NT2/D1 (cell line): ENCODE measurements around the gene CDH13.

Experiments used
- DNase-seq: peaks from one replicate; pipeline ENCODE4 v3.0.0-alpha.2; 2011; ENCODE audit warnings: low read depth, low spot score
- H3K27me3 ChIP-seq: 2 replicates; pipeline ENCODE4 v1.6.0; 2011; ENCODE audit warnings: mild to moderate bottlenecking; ENCODE audit not compliant: insufficient read length, insufficient read depth
- H3K36me3 ChIP-seq: 2 replicates; pipeline ENCODE4 v1.6.1; 2011; ENCODE audit warnings: mild to moderate bottlenecking, low read length, mixed read lengths; ENCODE audit not compliant: insufficient read depth, insufficient read length
- H3K4me1 ChIP-seq: 2 replicates; pipeline ENCODE4 v1.5.1; 2011; ENCODE audit not compliant: insufficient read depth, insufficient read length
- H3K4me3 ChIP-seq: 2 replicates; pipeline ENCODE4 v1.5.1; 2011; ENCODE audit warnings: low read depth; ENCODE audit not compliant: insufficient read length
- H3K9ac ChIP-seq: 2 replicates; pipeline ENCODE4 v1.6.0; 2011; ENCODE audit warnings: low read depth; ENCODE audit not compliant: insufficient read length
- H3K9me3 ChIP-seq: 2 replicates; pipeline ENCODE4 v1.5.1; 2011; ENCODE audit warnings: mild to moderate bottlenecking, low read length; ENCODE audit not compliant: insufficient read depth
- SUZ12 ChIP-seq: IDR thresholded peaks from 2 replicates; pipeline ENCODE4 v1.6.1; 2011; ENCODE audit not compliant: insufficient read length, insufficient read depth; ENCODE audit errors: extremely low read depth
- YY1 ChIP-seq: IDR thresholded peaks from 2 replicates; pipeline ENCODE4 v1.6.1; 2011; ENCODE audit not compliant: insufficient read length, insufficient read depth
- ZNF274 ChIP-seq: IDR thresholded peaks from 2 replicates; pipeline ENCODE4 v1.6.1; 2011; ENCODE audit warnings: mild to moderate bottlenecking, low read depth, low read length

CDH13 gene

GRCh38 chr16:82761236-82761635 lies 134.5 kb downstream of the CDH13 start:
- Histone ChIP-seq H3K9me3 (no peaks in the 10 kb centered on the region), H3K27me3 (no peaks in the 10 kb centered on the region), H3K9ac (no peak overlapping the region), H3K4me3 (no peak overlapping the region), H3K36me3 (no peaks in the 10 kb centered on the region), H3K4me1 (no peaks in the 10 kb centered on the region)
- DNase-seq: no peak
- no peak for TF ChIP-seq ZNF274
- no peak for TF ChIP-seq YY1
- TF ChIP-seq SUZ12: no peak

GRCh38 chr16:82761858-82762257 lies 135.1 kb downstream of the CDH13 start:
- H3K4me3 ChIP-seq: no peak overlapping the region
- H3K36me3 ChIP-seq: no peaks in the 10 kb centered on the region
- TF ChIP-seq SUZ12 (no peak), ZNF274 (no peak), YY1 (no peak)
- no peak overlapping the region for H3K9ac ChIP-seq
- H3K27me3 ChIP-seq: no peaks in the 10 kb centered on the region
- H3K9me3 ChIP-seq: no peaks in the 10 kb centered on the region
- H3K4me1 ChIP-seq: no peaks in the 10 kb centered on the region
- DNase-seq: no peak

GRCh38 chr16:82763371-82763770 lies 136.6 kb downstream of the CDH13 start:
- TF ChIP-seq SUZ12 (no peak), ZNF274 (no peak), YY1 (no peak)
- no peaks in the 10 kb centered on the region for H3K4me1 ChIP-seq
- no peak overlapping the region for H3K4me3 ChIP-seq

GRCh38 chr16:82767198-82767597 lies 140.4 kb downstream of the CDH13 start:
- no peaks in the 10 kb centered on the region for H3K36me3 ChIP-seq
- TF ChIP-seq SUZ12 (no peak), ZNF274 (no peak), YY1 (no peak)
- H3K9me3 ChIP-seq: no peaks in the 10 kb centered on the region
- H3K9ac ChIP-seq: no peak overlapping the region
- no peaks in the 10 kb centered on the region for H3K4me1 ChIP-seq
- no peak overlapping the region for H3K4me3 ChIP-seq
- DNase-seq: no peak
- no peaks in the 10 kb centered on the region for H3K27me3 ChIP-seq

More at GRCh38 chr16:82763371-82763770, 136.6 kb downstream of the CDH13 start:
- no peaks in the 10 kb centered on the region for H3K9me3 ChIP-seq
- no peak overlapping the region for H3K9ac ChIP-seq
- no peak for DNase-seq
- H3K27me3 ChIP-seq: no peaks in the 10 kb centered on the region
- no peaks in the 10 kb centered on the region for H3K36me3 ChIP-seq

GRCh38 chr16:82767808-82768207 lies 141.0 kb downstream of the CDH13 start:
- Histone ChIP-seq H3K4me3 (no peak overlapping the region), H3K27me3 (no peaks in the 10 kb centered on the region), H3K4me1 (no peaks in the 10 kb centered on the region), H3K36me3 (no peaks in the 10 kb centered on the region), H3K9ac (no peak overlapping the region), H3K9me3 (no peaks in the 10 kb centered on the region)
- no peak for TF ChIP-seq YY1
- no peak for TF ChIP-seq SUZ12
- no peak for TF ChIP-seq ZNF274
- no peak for DNase-seq

- TF ChIP-seq ZNF274: no peak
- TF ChIP-seq SUZ12: no peak
- TF ChIP-seq YY1: no peak
- no peak for DNase-seq
Observed at GRCh38 chr16:82769845-82770244, 143.1 kb downstream of the CDH13 start.

GRCh38 chr16:82772215-82772614 lies 145.4 kb downstream of the CDH13 start:
- Histone ChIP-seq H3K36me3 (no peaks in the 10 kb centered on the region), H3K4me3 (no peak overlapping the region), H3K9me3 (no peaks in the 10 kb centered on the region), H3K27me3 (no peaks in the 10 kb centered on the region), H3K4me1 (no peaks in the 10 kb centered on the region), H3K9ac (no peak overlapping the region)
- no peak for TF ChIP-seq ZNF274
- no peak for TF ChIP-seq SUZ12
- TF ChIP-seq YY1: no peak
- no peak for DNase-seq

More at GRCh38 chr16:82769845-82770244, 143.1 kb downstream of the CDH13 start:
- no peak overlapping the region for H3K4me3 ChIP-seq
- H3K9me3 ChIP-seq: no peaks in the 10 kb centered on the region
- no peaks in the 10 kb centered on the region for H3K4me1 ChIP-seq
- H3K27me3 ChIP-seq: no peaks in the 10 kb centered on the region
- no peak overlapping the region for H3K9ac ChIP-seq
- H3K36me3 ChIP-seq: no peaks in the 10 kb centered on the region

GRCh38 chr16:82773018-82773417 lies 146.2 kb downstream of the CDH13 start:
- TF ChIP-seq SUZ12 (no peak), ZNF274 (no peak), YY1 (no peak)
- no peaks in the 10 kb centered on the region for H3K4me1 ChIP-seq
- no peak overlapping the region for H3K4me3 ChIP-seq
- peaks cover 3% of the 10 kb centered on the region for H3K36me3 ChIP-seq
- no peak for DNase-seq
- H3K9ac ChIP-seq: no peak overlapping the region
- no peaks in the 10 kb centered on the region for H3K9me3 ChIP-seq
- no peaks in the 10 kb centered on the region for H3K27me3 ChIP-seq
